HCT116 (cell line): ENCODE data around the gene PYGO2. TPM values are rescaled to one million over a fixed set of nuclear protein-coding genes. Genes with fewer than 3 reads are reported as not detected.

ENCODE experiments used
- ATAC-seq: fragments of 200-7000 bp; cut with Tn5 transposase; 2 replicates; pipeline ENCODE4 v1.9.1; 2020; ENCODE audit warnings: mild to moderate bottlenecking, moderate library complexity
- BruUV-seq: library from RNA; stranded (reverse); fragments of 400-500 nt; replicated peaks from 2 replicates; lab custom pipeline; 2021; lab: Mats Ljungman, UMichigan
- CTCF ChIA-PET: fragments of 300-600 bp; sonication (Branson Sonifier 250); formaldehyde crosslinking; loops from one replicate; lab custom pipeline; 2021; ENCODE audit warnings: antibody characterized with exemption; lab: Charles Lee
- POLR2A ChIA-PET: fragments of 300-600, 350-600 bp; sonication (Branson Sonifier 250); formaldehyde crosslinking; loops from one replicate; lab custom pipeline; 2021; ENCODE audit warnings: antibody characterized with exemption; lab: Charles Lee
- RAD21 ChIA-PET, 2 experiments: fragments of 300-600 bp; sonication (Branson Sonifier 250); formaldehyde crosslinking; loops; one replicate each; lab custom pipeline; 2023; ENCODE audit warnings: low total read pairs in 2 of 2; ENCODE audit not compliant: uncharacterized antibody in 2 of 2, unreplicated experiment in 2 of 2, low non-redundant PET in 1 of 2; lab: Charles Lee
- DNase-seq: peaks from one replicate; pipeline ENCODE4 v3.0.0-alpha.2; 2010; ENCODE audit warnings: low read depth, low spot score
- H2AFZ ChIP-seq: fragments of 200-600 bp; shearing (Covaris generic), sonication (generic); 2 replicates; pipeline ENCODE4 v1.6.1; 2017; ENCODE audit warnings: low read depth, mixed run types, mixed read lengths, antibody characterized with exemption, low read length; ENCODE audit not compliant: poor library complexity, severe bottlenecking
- H3K27ac ChIP-seq: 2 replicates; pipeline ENCODE4 v1.5.1; 2012; ENCODE audit warnings: low read depth, low read length
- H3K27me3 ChIP-seq: fragments of 200-600 bp; sonication (generic); 2 replicates; pipeline ENCODE4 v1.6.1; 2016; ENCODE audit warnings: mixed run types, low read length, mixed read lengths; ENCODE audit not compliant: insufficient read depth
- H3K36me3 ChIP-seq, 2 experiments: fragments of 200-500 bp in 1 of 2; fragments of 200-600 bp in 1 of 2; sonication (Bioruptor generic) in 1 of 2; sonication (generic) in 1 of 2; 2 replicates each; pipeline versions ENCODE4 v1.5.1 to v1.6.1; 2014 to 2016; ENCODE audit warnings: low read length in 2 of 2, inconsistent platforms in 1 of 2, mixed read lengths in 1 of 2, mixed run types in 1 of 2; ENCODE audit not compliant: insufficient read depth in 2 of 2, control insufficient read depth in 1 of 2
- H3K4me1 ChIP-seq, 2 experiments: fragments of 200-600 bp in 1 of 2; sonication (generic) in 1 of 2; 2 replicates each; pipeline versions ENCODE4 v1.5.1 to v1.6.1; 2012 to 2017; ENCODE audit warnings: low read length in 2 of 2, inconsistent platforms in 1 of 2, mild to moderate bottlenecking in 1 of 2, mixed read lengths in 1 of 2, mixed run types in 1 of 2, moderate library complexity in 1 of 2; ENCODE audit not compliant: insufficient read depth in 2 of 2, control insufficient read depth in 1 of 2
- H3K4me2 ChIP-seq: fragments of 200-600 bp; sonication (generic); 2 replicates; pipeline ENCODE4 v1.6.1; 2017; ENCODE audit warnings: mixed run types, low read length, mixed read lengths
- H3K4me3 ChIP-seq, 2 experiments: fragments of 200-600 bp in 1 of 2; sonication (generic) in 1 of 2; replicated peaks in 1 of 2; 2 replicates each; pipeline ENCODE4 v1.5.1; 2011 to 2016; ENCODE audit warnings: low read length in 2 of 2, control low read depth in 1 of 2, low read depth in 1 of 2, mild to moderate bottlenecking in 1 of 2, mixed read lengths in 1 of 2, mixed run types in 1 of 2
- H3K79me2 ChIP-seq: fragments of 200-600 bp; sonication (generic); 2 replicates; pipeline ENCODE4 v1.6.1; 2017; ENCODE audit warnings: mild to moderate bottlenecking, mixed run types, low read length, moderate library complexity, mixed read lengths; ENCODE audit not compliant: insufficient read depth
- H3K9ac ChIP-seq: fragments of 200-600 bp; sonication (generic); 2 replicates; pipeline ENCODE4 v1.6.1; 2016; ENCODE audit warnings: low read length, mixed read lengths
- H3K9me2 ChIP-seq: fragments of 200-600 bp; sonication (generic), shearing (Covaris generic); 2 replicates; pipeline ENCODE4 v1.6.1; 2017; ENCODE audit warnings: mixed run types, mild to moderate bottlenecking, moderate library complexity; ENCODE audit not compliant: insufficient read depth
- H3K9me3 ChIP-seq, 2 experiments: fragments of 200-500 bp in 1 of 2; fragments of 200-600 bp in 1 of 2; sonication (Bioruptor generic) in 1 of 2; sonication (generic) in 1 of 2; 2 replicates each; pipeline ENCODE4 v1.6.1; 2014 to 2017; ENCODE audit warnings: low read length in 2 of 2, mixed read lengths in 2 of 2, inconsistent platforms in 1 of 2, low read depth in 1 of 2, mild to moderate bottlenecking in 1 of 2, mixed run types in 1 of 2, moderate library complexity in 1 of 2; ENCODE audit not compliant: control insufficient read depth in 1 of 2, insufficient read depth in 1 of 2
- H4K20me1 ChIP-seq: fragments of 200-600 bp; sonication (generic), shearing (Covaris generic); 2 replicates; pipeline ENCODE4 v1.6.1; 2017; ENCODE audit warnings: mixed run types, mild to moderate bottlenecking, moderate library complexity; ENCODE audit not compliant: insufficient read depth
- ELF1 ChIP-seq: IDR thresholded peaks from 2 replicates; pipeline ENCODE4 v1.6.1; 2012; ENCODE audit warnings: low read depth, borderline replicate concordance
- JUND ChIP-seq: IDR thresholded peaks from 2 replicates; pipeline ENCODE4 v1.6.1; 2012
- TCF7L2 ChIP-seq: IDR thresholded peaks from 2 replicates; pipeline ENCODE4 v1.7.0; 2011; ENCODE audit warnings: borderline replicate concordance, inconsistent platforms; ENCODE audit not compliant: insufficient read depth, insufficient read length; ENCODE audit errors: extremely low read depth
- intact Hi-C: fragments of 100-400 bp; cut with micrococcal nuclease; formaldehyde crosslinking; loops from 2 replicates; pipeline ENCODE4 v1.10.0; 2022
- total RNA-seq: library from RNA; stranded (reverse); gene quantifications from one replicate; pipeline ENCODE4 v1.2.1, GENCODE V29; 2021; ENCODE audit not compliant: unreplicated experiment
- TF ChIP-seq, protein P1 (sequence below): IDR thresholded peaks from 2 replicates; pipeline ENCODE4 v1.6.1; 2012; ENCODE audit warnings: low read depth

Gene PYGO2
- total RNA-seq, 1 experiment from 2014 or later, result 37.2 TPM

GRCh38 chr1:154996966-154997701 lies 35.6 kb upstream of the PYGO2 start:
- no peak for ATAC-seq
- no peaks in the 10 kb centered on the region for H3K27me3 ChIP-seq
- TF ChIP-seq JUND, result no peak
- TF ChIP-seq ELF1, result no peak
- TF ChIP-seq TCF7L2, result no peak
- TF ChIP-seq, protein P1, sequence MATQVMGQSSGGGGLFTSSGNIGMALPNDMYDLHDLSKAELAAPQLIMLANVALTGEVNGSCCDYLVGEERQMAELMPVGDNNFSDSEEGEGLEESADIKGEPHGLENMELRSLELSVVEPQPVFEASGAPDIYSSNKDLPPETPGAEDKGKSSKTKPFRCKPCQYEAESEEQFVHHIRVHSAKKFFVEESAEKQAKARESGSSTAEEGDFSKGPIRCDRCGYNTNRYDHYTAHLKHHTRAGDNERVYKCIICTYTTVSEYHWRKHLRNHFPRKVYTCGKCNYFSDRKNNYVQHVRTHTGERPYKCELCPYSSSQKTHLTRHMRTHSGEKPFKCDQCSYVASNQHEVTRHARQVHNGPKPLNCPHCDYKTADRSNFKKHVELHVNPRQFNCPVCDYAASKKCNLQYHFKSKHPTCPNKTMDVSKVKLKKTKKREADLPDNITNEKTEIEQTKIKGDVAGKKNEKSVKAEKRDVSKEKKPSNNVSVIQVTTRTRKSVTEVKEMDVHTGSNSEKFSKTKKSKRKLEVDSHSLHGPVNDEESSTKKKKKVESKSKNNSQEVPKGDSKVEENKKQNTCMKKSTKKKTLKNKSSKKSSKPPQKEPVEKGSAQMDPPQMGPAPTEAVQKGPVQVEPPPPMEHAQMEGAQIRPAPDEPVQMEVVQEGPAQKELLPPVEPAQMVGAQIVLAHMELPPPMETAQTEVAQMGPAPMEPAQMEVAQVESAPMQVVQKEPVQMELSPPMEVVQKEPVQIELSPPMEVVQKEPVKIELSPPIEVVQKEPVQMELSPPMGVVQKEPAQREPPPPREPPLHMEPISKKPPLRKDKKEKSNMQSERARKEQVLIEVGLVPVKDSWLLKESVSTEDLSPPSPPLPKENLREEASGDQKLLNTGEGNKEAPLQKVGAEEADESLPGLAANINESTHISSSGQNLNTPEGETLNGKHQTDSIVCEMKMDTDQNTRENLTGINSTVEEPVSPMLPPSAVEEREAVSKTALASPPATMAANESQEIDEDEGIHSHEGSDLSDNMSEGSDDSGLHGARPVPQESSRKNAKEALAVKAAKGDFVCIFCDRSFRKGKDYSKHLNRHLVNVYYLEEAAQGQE, result no peak
- no peak overlapping the region for H3K4me3 ChIP-seq
- H3K4me1 ChIP-seq, result peaks cover 28 to 76% of the 10 kb centered on the region in 2 experiments
- CTCF ChIA-PET, result interaction anchor here (2.0 to 2.9 kb wide), 2 partner anchors 20 to 26 kb away, joined by 5 to 10 read pairs; partner anchors contain the start of gene SHC1
- no peaks in the 10 kb centered on the region for H3K79me2 ChIP-seq
- H3K9ac ChIP-seq, result no peak overlapping the region
- RAD21 ChIA-PET, result no interaction called here
- POLR2A ChIA-PET, result no interaction called here
- no peak for DNase-seq
- no peaks in the 10 kb centered on the region for H3K9me3 ChIP-seq
- no peak overlapping the region for H2AFZ ChIP-seq
- no peak overlapping the region for H3K27ac ChIP-seq
- intact Hi-C loops, result loop anchor here (5.0 kb wide), 1 partner anchor 35 kb away; the partner anchor contains the start of gene PYGO2
- BruUV-seq, result no TSS peak
- H3K4me2 ChIP-seq, result no peak overlapping the region
- no peaks in the 10 kb centered on the region for H4K20me1 ChIP-seq
- no peaks in the 10 kb centered on the region for H3K9me2 ChIP-seq
- H3K36me3 ChIP-seq, result no peaks in the 10 kb centered on the region
